BLaER1 treated with 17β-estradiol and CSF1 and Interleukin-3, amounts not matched to agents 10 nM and 100 nM (cell line): ENCODE measurements around the gene KRT81.
"Not testable (repeated sequence)": the region's sequence is repeated elsewhere in the genome, so short reads cannot be mapped to it uniquely, and the experiment has no call there.

Source experiments
- H3K27ac ChIP-seq, 11 experiments: shearing (Covaris generic); formaldehyde crosslinking; 2 replicates each; pipeline ENCODE4 v1.8.1; 2022
- H3K27me3 ChIP-seq, 11 experiments: shearing (Covaris generic); formaldehyde crosslinking; 2 replicates each; pipeline ENCODE4 v1.8.1; 2022
- H3K36me3 ChIP-seq, 11 experiments: shearing (Covaris generic); formaldehyde crosslinking; 2 replicates each; pipeline ENCODE4 v1.8.1; 2022
- H3K4me1 ChIP-seq, 10 experiments: shearing (Covaris generic); formaldehyde crosslinking; 2 replicates each; pipeline ENCODE4 v1.8.1; 2022
- H3K4me2 ChIP-seq, 11 experiments: shearing (Covaris generic); formaldehyde crosslinking; 2 replicates each; pipeline ENCODE4 v1.8.1; 2022
- H3K4me3 ChIP-seq, 10 experiments: shearing (Covaris generic); formaldehyde crosslinking; 2 replicates each; pipeline ENCODE4 v1.8.1; 2022
- H3K9ac ChIP-seq, 11 experiments: shearing (Covaris generic); formaldehyde crosslinking; 2 replicates each; pipeline ENCODE4 v1.8.1; 2022
- H3K9me3 ChIP-seq, 11 experiments: shearing (Covaris generic); formaldehyde crosslinking; replicated peaks in 1 of 11; 2 replicates each; pipeline ENCODE4 v1.8.1; 2022
- H4K20me1 ChIP-seq, 11 experiments: shearing (Covaris generic); formaldehyde crosslinking; 2 replicates each; pipeline ENCODE4 v1.8.1; 2022
- Cebpa-rat ChIP-seq, 11 experiments: shearing (Covaris generic); IDR thresholded peaks; 2 replicates each; pipeline ENCODE4 v1.8.1; 2022

KRT81 gene

GRCh38 chr12:52312086-52312485 is 20.8 kb upstream of the KRT81 start:
- no peaks in the 10 kb centered on the region for H3K36me3 ChIP-seq
- H3K27me3 ChIP-seq, result peaks cover 31 to 40% (median 35%) of the 10 kb centered on the region in 11 experiments
- H4K20me1 ChIP-seq, result no peaks in the 10 kb centered on the region
- no peak for TF ChIP-seq Cebpa-rat (IDR thresholded peaks at IDR 0.05)
- peaks cover 0 to 8% (median 0%) of the 10 kb centered on the region in 11 experiments; a peak in 1 of 22 replicates for H3K9me3 ChIP-seq
- H3K4me1 ChIP-seq, result peaks cover 0 to 4% (median 0%) of the 10 kb centered on the region in 10 experiments; a peak in 2 of 20 replicates
- no peak overlapping the region for H3K4me2 ChIP-seq
- H3K4me3 ChIP-seq, result no peak overlapping the region
- no peak overlapping the region for H3K27ac ChIP-seq
- H3K9ac ChIP-seq, result no peak overlapping the region

- no peak overlapping the region for H3K27ac ChIP-seq
- H3K27me3 ChIP-seq, result peaks cover 38 to 48% (median 43%) of the 10 kb centered on the region in 11 experiments
- H4K20me1 ChIP-seq, result no peaks in the 10 kb centered on the region
Observed at GRCh38 chr12:52311285-52311648, 19.9 kb upstream of the KRT81 start.

GRCh38 chr12:52310622-52311284 is 19.4 kb upstream of the KRT81 start:
- H3K27ac ChIP-seq, result no peak overlapping the region
- H3K9ac ChIP-seq, result no peak overlapping the region
- no peak overlapping the region for H3K4me2 ChIP-seq
- TF ChIP-seq Cebpa-rat (IDR thresholded peaks at IDR 0.05), result no peak
- H3K4me3 ChIP-seq, result no peak overlapping the region
- H3K36me3 ChIP-seq, result no peaks in the 10 kb centered on the region
- no peaks in the 10 kb centered on the region for H4K20me1 ChIP-seq
- H3K9me3 ChIP-seq, result peaks cover 0 to 8% (median 0%) of the 10 kb centered on the region in 11 experiments; a peak in 1 of 22 replicates
- H3K27me3 ChIP-seq, result peaks cover 38 to 49% (median 43%) of the 10 kb centered on the region in 11 experiments
- peaks cover 0 to 9% (median 2%) of the 10 kb centered on the region in 10 experiments; a peak in 14 of 20 replicates for H3K4me1 ChIP-seq

More at GRCh38 chr12:52311285-52311648, 19.9 kb upstream of the KRT81 start:
- no peak overlapping the region for H3K4me2 ChIP-seq
- TF ChIP-seq Cebpa-rat (IDR thresholded peaks at IDR 0.05), result no peak
- peaks cover 0 to 4% (median 0%) of the 10 kb centered on the region in 10 experiments; a peak in 2 of 20 replicates for H3K4me1 ChIP-seq
- peaks cover 0 to 8% (median 0%) of the 10 kb centered on the region in 11 experiments; a peak in 1 of 22 replicates for H3K9me3 ChIP-seq
- H3K4me3 ChIP-seq, result no peak overlapping the region
- no peaks in the 10 kb centered on the region for H3K36me3 ChIP-seq
- no peak overlapping the region for H3K9ac ChIP-seq

GRCh38 chr12:52308806-52309425 is 17.6 kb upstream of the KRT81 start:
- no peak for TF ChIP-seq Cebpa-rat (IDR thresholded peaks at IDR 0.05)
- Histone ChIP-seq H4K20me1 (no peaks in the 10 kb centered on the region), H3K4me3 (peak overlapping the region in 4 of 10 experiments; percentile 31 to 39 (median 33); a peak in 4 of 20 replicates), H3K36me3 (no peaks in the 10 kb centered on the region), H3K27ac (no peak overlapping the region), H3K4me1 (peaks cover 13 to 24% (median 17%) of the 10 kb centered on the region in 10 experiments), H3K4me2 (peak overlapping the region in 6 of 11 experiments; percentile 19 to 74 (median 52); a peak in 9 of 22 replicates), H3K9ac (no peak overlapping the region), H3K9me3 (peaks cover 0 to 8% (median 0%) of the 10 kb centered on the region in 11 experiments; a peak in 1 of 22 replicates), H3K27me3 (peaks cover 38 to 49% (median 43%) of the 10 kb centered on the region in 11 experiments)

- no peak overlapping the region for H3K27ac ChIP-seq
- peaks cover 0 to 8% (median 0%) of the 10 kb centered on the region in 11 experiments; a peak in 1 of 22 replicates for H3K9me3 ChIP-seq
- H3K4me2 ChIP-seq, result peak overlapping the region in 7 of 11 experiments; percentile 7 to 74 (median 45); a peak in 12 of 22 replicates
- H3K4me3 ChIP-seq, result peak overlapping the region in 4 of 10 experiments; percentile 31 to 39 (median 33); a peak in 6 of 20 replicates
- no peak overlapping the region for H3K9ac ChIP-seq
- no peaks in the 10 kb centered on the region for H4K20me1 ChIP-seq
- H3K4me1 ChIP-seq, result peaks cover 13 to 24% (median 17%) of the 10 kb centered on the region in 10 experiments
- no peaks in the 10 kb centered on the region for H3K36me3 ChIP-seq
- TF ChIP-seq Cebpa-rat (IDR thresholded peaks at IDR 0.05), result no peak
- H3K27me3 ChIP-seq, result peaks cover 38 to 49% (median 43%) of the 10 kb centered on the region in 11 experiments
Observed at GRCh38 chr12:52307836-52308805, 16.8 kb upstream of the KRT81 start.

GRCh38 chr12:52306731-52307130 is 15.4 kb upstream of the KRT81 start:
- no peak overlapping the region for H3K27ac ChIP-seq
- H3K27me3 ChIP-seq, result peaks cover 38 to 49% (median 43%) of the 10 kb centered on the region in 11 experiments
- no peaks in the 10 kb centered on the region for H4K20me1 ChIP-seq

GRCh38 chr12:52305921-52306705 is 14.8 kb upstream of the KRT81 start:
- Histone ChIP-seq H4K20me1 (no peaks in the 10 kb centered on the region), H3K4me2 (peak overlapping the region in 9 of 11 experiments; percentile 58 to 91 (median 79); a peak in 12 of 22 replicates), H3K4me3 (no peak overlapping the region), H3K4me1 (peaks cover 13 to 24% (median 17%) of the 10 kb centered on the region in 10 experiments), H3K9me3 (peaks cover 0 to 8% (median 0%) of the 10 kb centered on the region in 11 experiments; a peak in 1 of 22 replicates), H3K27me3 (peaks cover 38 to 49% (median 43%) of the 10 kb centered on the region in 11 experiments), H3K27ac (no peak overlapping the region; a peak in 1 of 22 replicates), H3K36me3 (no peaks in the 10 kb centered on the region), H3K9ac (no peak overlapping the region)
- TF ChIP-seq Cebpa-rat (IDR thresholded peaks at IDR 0.05), result no peak

More at GRCh38 chr12:52306731-52307130, 15.4 kb upstream of the KRT81 start:
- Histone ChIP-seq H3K4me3 (no peak overlapping the region), H3K4me1 (peaks cover 13 to 24% (median 17%) of the 10 kb centered on the region in 10 experiments), H3K9me3 (peaks cover 0 to 8% (median 0%) of the 10 kb centered on the region in 11 experiments; a peak in 1 of 22 replicates), H3K4me2 (no peak overlapping the region), H3K36me3 (no peaks in the 10 kb centered on the region), H3K9ac (no peak overlapping the region)
- no peak for TF ChIP-seq Cebpa-rat (IDR thresholded peaks at IDR 0.05)

- H3K9me3 ChIP-seq, H4K20me1 ChIP-seq, H3K36me3 ChIP-seq: not testable (repeated sequence)
- Histone ChIP-seq H3K27me3 (peaks cover 34 to 38% (median 36%) of the 10 kb centered on the region in 11 experiments), H3K27ac (peak overlapping the region in 9 of 11 experiments; percentile 14 to 78 (median 57); a peak in 12 of 22 replicates), H3K4me1 (peaks cover 13 to 24% (median 17%) of the 10 kb centered on the region in 10 experiments), H3K9ac (peak overlapping the region in 5 of 11 experiments; percentile 43 to 67 (median 45); a peak in 7 of 22 replicates), H3K4me2 (peak overlapping the region; percentile 58 to 91 (median 79)), H3K4me3 (peak overlapping the region in 2 of 10 experiments; percentile 39 to 40; a peak in 4 of 20 replicates)
Observed at GRCh38 chr12:52304941-52305411, 13.6 kb upstream of the KRT81 start.

GRCh38 chr12:52302242-52302914 is 11.0 kb upstream of the KRT81 start:
- not testable (repeated sequence) for H4K20me1 ChIP-seq, H3K4me3 ChIP-seq, H3K9ac ChIP-seq, H3K36me3 ChIP-seq, H3K4me2 ChIP-seq, H3K9me3 ChIP-seq, H3K27ac ChIP-seq
- peaks cover 13 to 27% (median 17%) of the 10 kb centered on the region in 10 experiments for H3K4me1 ChIP-seq
- peaks cover 8 to 12% (median 10%) of the 10 kb centered on the region in 11 experiments for H3K27me3 ChIP-seq

- not testable (repeated sequence) for H3K4me3 ChIP-seq, H3K27ac ChIP-seq, H3K9me3 ChIP-seq, H4K20me1 ChIP-seq, H3K36me3 ChIP-seq, H3K27me3 ChIP-seq, H3K4me2 ChIP-seq, H3K9ac ChIP-seq
- peaks cover 13 to 33% (median 19%) of the 10 kb centered on the region in 10 experiments for H3K4me1 ChIP-seq
Observed at GRCh38 chr12:52301721-52302120, 10.4 kb upstream of the KRT81 start.
